GM12878 (cell line): ENCODE data around the gene ARHGAP22. TPM values are rescaled to one million over a fixed set of nuclear protein-coding genes. Genes with fewer than 3 reads are reported as not detected.

Source experiments
- ATAC-seq: fragments of 200-7000 bp; cut with Tn5 transposase; 3 replicates; pipeline ENCODE4 v1.9.1; 2020; ENCODE audit warnings: mild to moderate bottlenecking, moderate library complexity
- BruUV-seq: library from RNA; stranded (reverse); fragments of 400-500 nt; replicated peaks from 2 replicates; lab custom pipeline; 2021; lab: Mats Ljungman, UMichigan
- CTCF ChIA-PET: fragments of 300-600 bp; sonication (Branson Sonifier 250); formaldehyde crosslinking; extraction: SDS; loops from one replicate; lab custom pipeline; 2021; ENCODE audit warnings: inconsistent platforms; lab: Yijun Ruan, JAX
- POLR2A ChIA-PET: fragments of 350-600 bp; formaldehyde crosslinking; extraction: SDS; loops from one replicate; lab custom pipeline; 2021; ENCODE audit warnings: inconsistent platforms; lab: Charles Lee
- RAD21 ChIA-PET: fragments of 300-600 bp; sonication (Branson Sonifier 250); formaldehyde crosslinking; loops from one replicate; lab custom pipeline; 2023; ENCODE audit warnings: antibody characterized with exemption; ENCODE audit not compliant: unreplicated experiment; lab: Charles Lee
- SMC1A ChIA-PET: fragments of 300-600 bp; sonication (Branson Sonifier 250); formaldehyde crosslinking; loops from one replicate; lab custom pipeline; 2023; ENCODE audit not compliant: unreplicated experiment, uncharacterized antibody; lab: Charles Lee
- DNase-seq: peaks from one replicate; pipeline ENCODE4 v3.0.0-alpha.2; 2011; ENCODE audit warnings: low read depth, low spot score
- FAIRE-seq: peaks from 3 replicates; lab custom pipeline; 2011; peaks lifted over from hg19 to GRCh38; lab: Jason Lieb, UNC
- H2AFZ ChIP-seq: 2 replicates; pipeline ENCODE4 v1.6.0; 2011; ENCODE audit warnings: low read depth, low read length, control low read depth; ENCODE audit not compliant: control insufficient read depth
- H3K27ac ChIP-seq: 2 replicates; pipeline ENCODE4 v1.5.1; 2011; ENCODE audit warnings: control low read depth; ENCODE audit not compliant: control insufficient read depth, insufficient read depth
- H3K27me3 ChIP-seq, 2 experiments: replicated peaks in 1 of 2; 2 replicates each; pipeline versions ENCODE4 v1.6.0 to v1.6.1; 2011; ENCODE audit warnings: low read length in 1 of 2; ENCODE audit not compliant: control insufficient read depth in 2 of 2, insufficient read depth in 2 of 2
- H3K36me3 ChIP-seq, 2 experiments: 2 replicates each; pipeline ENCODE4 v1.5.1; 2011; ENCODE audit warnings: low read length in 1 of 2; ENCODE audit not compliant: control insufficient read depth in 2 of 2, insufficient read depth in 2 of 2
- H3K4me1 ChIP-seq: 2 replicates; pipeline ENCODE4 v1.6.1; 2011; ENCODE audit warnings: mild to moderate bottlenecking, low read length, moderate library complexity, mixed read lengths; ENCODE audit not compliant: control insufficient read depth, insufficient read depth
- H3K4me2 ChIP-seq: 2 replicates; pipeline ENCODE4 v1.6.0; 2011; ENCODE audit warnings: control low read depth; ENCODE audit not compliant: control insufficient read depth, insufficient read depth
- H3K4me3 ChIP-seq: fragments of 200-600 bp; sonication (generic); 2 replicates; pipeline ENCODE4 v1.5.1; 2016
- H3K79me2 ChIP-seq: 2 replicates; pipeline ENCODE4 v1.6.0; 2011; ENCODE audit warnings: low read length; ENCODE audit not compliant: control insufficient read depth, insufficient read depth
- H3K9ac ChIP-seq: 2 replicates; pipeline ENCODE4 v1.8.0; 2011; ENCODE audit warnings: low read length, control low read depth, mixed read lengths; ENCODE audit not compliant: control insufficient read depth, insufficient read depth
- H3K9me3 ChIP-seq: replicated peaks from 3 replicates; pipeline ENCODE4 v1.5.1; 2011; ENCODE audit warnings: mild to moderate bottlenecking, low read length; ENCODE audit not compliant: control insufficient read depth, insufficient read depth
- H4K20me1 ChIP-seq: 2 replicates; pipeline ENCODE4 v1.6.0; 2011; ENCODE audit not compliant: control insufficient read depth, insufficient read depth
- ETV6 ChIP-seq, 2 experiments: fragments of 450-650 bp in 1 of 2; IDR thresholded peaks in 1 of 2; conservative IDR thresholded peaks in 1 of 2; 2 replicates each; pipeline ENCODE4 v1.6.1; 2014; ENCODE audit warnings: antibody characterized with exemption in 1 of 2, borderline replicate concordance in 1 of 2, low read depth in 1 of 2, mild to moderate bottlenecking in 1 of 2, moderate library complexity in 1 of 2
- EZH2 ChIP-seq: IDR thresholded peaks from 2 replicates; pipeline ENCODE4 v1.6.1; 2012; ENCODE audit warnings: low read depth, mild to moderate bottlenecking, control low read depth, inconsistent platforms, low read length, borderline replicate concordance; ENCODE audit not compliant: control insufficient read depth
- JUNB ChIP-seq: IDR thresholded peaks from 2 replicates; pipeline ENCODE4 v1.6.1; 2016; ENCODE audit warnings: antibody characterized with exemption, mild to moderate bottlenecking
- MYC ChIP-seq: IDR thresholded peaks from 2 replicates; pipeline ENCODE4 v1.6.1; 2011; ENCODE audit warnings: mild to moderate bottlenecking, low read length, moderate library complexity, inconsistent platforms; ENCODE audit not compliant: insufficient read depth, insufficient replicate concordance, insufficient read length, severe bottlenecking
- NFIC ChIP-seq: IDR thresholded peaks from 2 replicates; pipeline ENCODE4 v1.6.1; 2012; ENCODE audit warnings: low read depth, mild to moderate bottlenecking, inconsistent platforms, low read length, moderate library complexity
- POLR2AphosphoS2 ChIP-seq: IDR thresholded peaks from 2 replicates; pipeline ENCODE4 v1.6.1; 2011; ENCODE audit warnings: low read depth, mild to moderate bottlenecking, low read length, improper control_type of control experiment, moderate library complexity
- SP1 ChIP-seq: IDR thresholded peaks from one replicate; pipeline ENCODE4 v1.6.1; 2011; ENCODE audit warnings: low read depth, low read length
- TCF3 ChIP-seq: IDR thresholded peaks from 2 replicates; pipeline ENCODE4 v1.6.1; 2012; ENCODE audit warnings: low read depth, mild to moderate bottlenecking, low read length, borderline replicate concordance; ENCODE audit not compliant: insufficient read depth
- ZNF24 ChIP-seq: fragments of 450-650 bp; IDR thresholded peaks from 2 replicates; pipeline ENCODE4 v1.6.1; 2017; ENCODE audit warnings: antibody characterized with exemption, mild to moderate bottlenecking
- ZNF274 ChIP-seq: IDR thresholded peaks from one replicate; pipeline ENCODE4 v1.8.0; 2011; ENCODE audit not compliant: insufficient read length, insufficient read depth
- WGBS: methylation state at CpG from one replicate; pipeline ENCODE4 v1.1.6; 2016; ENCODE audit warnings: low lambda C conversion rate; ENCODE audit not compliant: insufficient replicate concordance, insufficient coverage; ENCODE audit errors: missing lambda C conversion rate; 5-methylcytosine and 5-hydroxymethylcytosine counted together
- in situ Hi-C: fragments of 300-500 bp; cut with MboI; formaldehyde crosslinking; loops from 9 replicates; pipeline ENCODE4 v1.14.3; 2018; ENCODE audit warnings: mixed read lengths
- intact Hi-C: fragments of 100-400 bp; cut with micrococcal nuclease; formaldehyde crosslinking; loops from one replicate; pipeline ENCODE4 v1.14.2; 2022; ENCODE audit not compliant: unreplicated experiment
- polyA plus RNA-seq, 11 experiments: library from polyadenylated mRNA; depleted of rRNA in 4 of 11; unstranded in 6 of 11; stranded (reverse) in 5 of 11; fragments of >200 nt; fragmentation: Nextera tagmentation in 4 of 11; fragmentation: Illumina TruSeq in 1 of 11; extraction: Ambion mirVana in 4 of 11; extraction: Trizol in 1 of 11; gene quantifications; 1 replicate in 1 of 11; 2 replicates in 10 of 11; pipeline versions ENCODE4 v1.2.1 to v1.2.3, GENCODE V29; 2011 to 2016; ENCODE audit warnings: inconsistent platforms in 2 of 11, missing spikeins in 2 of 11, low read depth in 1 of 11
- total RNA-seq, 4 experiments: library from RNA; depleted of rRNA in 3 of 4; stranded (reverse); fragments of >200 nt in 3 of 4; fragmentation: Illumina TruSeq in 1 of 4; extraction: Trizol in 1 of 4; gene quantifications; 2 replicates each; pipeline versions ENCODE4 v1.2.1 to v1.2.3, GENCODE V29; 2013 to 2021
- TF ChIP-seq, protein P1 (sequence below): fragments of 450-650 bp; IDR thresholded peaks from 2 replicates; pipeline ENCODE4 v1.6.1; 2018; ENCODE audit warnings: mild to moderate bottlenecking, low read depth, moderate library complexity; ENCODE audit not compliant: partially characterized antibody

The ARHGAP22 gene
- total and polyA plus RNA-seq, 10 of the 15 experiments (the other 5 are each of a cell fraction or from before 2014, with no cell fraction given), result 0.07 to 0.61 (median 0.18) TPM; not detected in 5

DNA sequence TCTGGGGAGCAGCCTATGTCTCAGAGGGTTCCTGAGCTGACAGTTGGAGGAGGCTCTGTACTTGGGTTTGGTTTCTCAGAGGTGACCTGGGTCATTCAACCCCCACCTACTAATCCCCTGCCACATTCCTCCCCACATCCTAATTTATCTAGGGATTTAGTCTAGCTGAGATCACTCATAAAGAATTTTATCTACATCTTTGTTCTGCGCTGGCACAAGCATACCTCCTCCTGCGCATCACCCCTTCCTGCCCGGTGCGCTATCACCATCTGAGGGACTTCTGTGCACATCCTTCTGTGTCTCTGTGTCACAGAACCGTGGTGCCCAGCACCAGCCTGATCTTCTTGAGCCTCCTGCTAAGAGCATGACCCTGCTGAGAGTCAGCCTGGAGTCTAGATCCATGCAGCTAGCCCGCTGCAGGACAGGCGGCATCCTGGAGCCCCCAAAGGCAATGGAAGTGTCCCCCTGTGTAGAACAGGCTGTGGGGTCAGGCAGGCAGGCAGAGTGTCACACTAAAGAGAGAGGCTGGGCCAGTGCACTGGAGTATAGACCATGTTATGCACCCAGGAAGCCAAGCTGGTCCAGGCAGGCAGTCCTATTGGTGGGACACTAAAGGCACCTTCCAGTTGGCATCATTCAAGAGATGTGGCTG is 63.6 kb downstream of the ARHGAP22 start:
- no peak overlapping the region for H3K4me2 ChIP-seq
- in situ Hi-C loops, result no loop called here
- ChIA-PET SMC1A (no interaction called here), POLR2A (no interaction called here)
- 60% methylated on average over 7 of the region's 7 CpGs for WGBS
- DNase-seq, result no peak
- no peak for TF ChIP-seq NFIC
- TF ChIP-seq ZNF274, result no peak
- TF ChIP-seq JUNB, result no peak
- TF ChIP-seq POLR2AphosphoS2, result no peak
- TF ChIP-seq, all 136 proteins: peak for 0
- no peaks in the 10 kb centered on the region for H3K27me3 ChIP-seq
- H3K79me2 ChIP-seq, result no peaks in the 10 kb centered on the region
- BruUV-seq, result no TSS peak
- no peak overlapping the region for H3K27ac ChIP-seq
- H3K4me1 ChIP-seq, result no peaks in the 10 kb centered on the region
- no peaks in the 10 kb centered on the region for H3K9me3 ChIP-seq
- ChIA-PET RAD21 (interaction anchor here (0.6 to 21.1 kb wide), 2 partner anchors 115 to 145 kb away, joined by 3 to 333 read pairs; no protein-coding TSS in a partner anchor), CTCF (interaction anchor here (1.1 to 1.5 kb wide), 2 partner anchors 115 to 177 kb away, joined by 7 read pairs; no protein-coding TSS in a partner anchor)
- FAIRE-seq, result no peak
- no peak for ATAC-seq
- no peak overlapping the region for H3K4me3 ChIP-seq
- H2AFZ ChIP-seq, result no peak overlapping the region
- intact Hi-C loops, result no loop called here
- no peaks in the 10 kb centered on the region for H3K36me3 ChIP-seq
- no peaks in the 10 kb centered on the region for H4K20me1 ChIP-seq
- H3K9ac ChIP-seq, result no peak overlapping the region

DNA sequence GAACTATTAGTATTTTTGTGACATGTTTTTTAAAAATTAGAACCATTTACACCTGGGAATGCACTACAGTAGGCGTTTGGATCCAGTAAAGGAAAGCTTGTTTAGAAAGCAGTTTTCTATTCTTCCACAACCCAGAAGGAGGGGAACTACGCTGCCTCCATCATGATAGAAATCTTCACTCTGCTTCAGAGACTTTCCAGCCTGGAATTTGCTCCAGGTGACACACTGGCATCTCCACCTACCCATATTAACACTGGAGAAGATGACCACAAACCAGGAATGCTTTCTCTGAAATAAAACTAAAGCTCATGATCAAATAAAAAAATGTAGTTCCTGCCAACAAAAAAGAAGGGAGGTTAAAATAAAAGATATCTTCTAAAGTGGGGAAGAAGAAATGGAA is 66.3 kb downstream of the ARHGAP22 start:
- ChIA-PET SMC1A (interaction anchor here (1.5 kb wide), 1 partner anchor 12 kb away, joined by 3 read pairs; no protein-coding TSS in a partner anchor), CTCF (interaction anchor here (0.6 to 1.7 kb wide), 6 partner anchors 95 to 249 kb away, joined by 3 to 9 read pairs (median 3); no protein-coding TSS in a partner anchor), POLR2A (no interaction called here), RAD21 (interaction anchor here (0.5 kb wide), 1 partner anchor 9 kb away, joined by 4 read pairs; no protein-coding TSS in a partner anchor)
- FAIRE-seq (no peak), DNase-seq (no peak), ATAC-seq (no peak)
- H3K9ac ChIP-seq, result no peak overlapping the region
- H4K20me1 ChIP-seq, result no peaks in the 10 kb centered on the region
- H3K4me2 ChIP-seq, result no peak overlapping the region
- H3K79me2 ChIP-seq, result no peaks in the 10 kb centered on the region
- intact Hi-C loops (no loop called here), in situ Hi-C loops (no loop called here)
- H3K36me3 ChIP-seq, result no peaks in the 10 kb centered on the region
- BruUV-seq, result no TSS peak
- no peak for TF ChIP-seq MYC
- no peak for TF ChIP-seq EZH2
- TF ChIP-seq ETV6 (conservative IDR thresholded peaks at IDR 0.05 in 1 of 2, IDR thresholded peaks at IDR 0.05 in 1 of 2; ENCODE audit: borderline replicate concordance in 1 of 2, low read depth in 1 of 2), result no peak
- TF ChIP-seq SP1, result no peak
- no peak for TF ChIP-seq TCF3
- TF ChIP-seq, protein P1, sequence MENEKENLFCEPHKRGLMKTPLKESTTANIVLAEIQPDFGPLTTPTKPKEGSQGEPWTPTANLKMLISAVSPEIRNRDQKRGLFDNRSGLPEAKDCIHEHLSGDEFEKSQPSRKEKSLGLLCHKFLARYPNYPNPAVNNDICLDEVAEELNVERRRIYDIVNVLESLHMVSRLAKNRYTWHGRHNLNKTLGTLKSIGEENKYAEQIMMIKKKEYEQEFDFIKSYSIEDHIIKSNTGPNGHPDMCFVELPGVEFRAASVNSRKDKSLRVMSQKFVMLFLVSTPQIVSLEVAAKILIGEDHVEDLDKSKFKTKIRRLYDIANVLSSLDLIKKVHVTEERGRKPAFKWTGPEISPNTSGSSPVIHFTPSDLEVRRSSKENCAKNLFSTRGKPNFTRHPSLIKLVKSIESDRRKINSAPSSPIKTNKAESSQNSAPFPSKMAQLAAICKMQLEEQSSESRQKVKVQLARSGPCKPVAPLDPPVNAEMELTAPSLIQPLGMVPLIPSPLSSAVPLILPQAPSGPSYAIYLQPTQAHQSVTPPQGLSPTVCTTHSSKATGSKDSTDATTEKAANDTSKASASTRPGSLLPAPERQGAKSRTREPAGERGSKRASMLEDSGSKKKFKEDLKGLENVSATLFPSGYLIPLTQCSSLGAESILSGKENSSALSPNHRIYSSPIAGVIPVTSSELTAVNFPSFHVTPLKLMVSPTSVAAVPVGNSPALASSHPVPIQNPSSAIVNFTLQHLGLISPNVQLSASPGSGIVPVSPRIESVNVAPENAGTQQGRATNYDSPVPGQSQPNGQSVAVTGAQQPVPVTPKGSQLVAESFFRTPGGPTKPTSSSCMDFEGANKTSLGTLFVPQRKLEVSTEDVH, result no peak
- no peak for TF ChIP-seq ZNF24
- WGBS, result 7% methylated on average over 2 of the region's 2 CpGs
- no peaks in the 10 kb centered on the region for H3K9me3 ChIP-seq
- H2AFZ ChIP-seq, result no peak overlapping the region
- H3K27ac ChIP-seq, result no peak overlapping the region
- no peaks in the 10 kb centered on the region for H3K4me1 ChIP-seq
- no peak overlapping the region for H3K4me3 ChIP-seq
- no peaks in the 10 kb centered on the region for H3K27me3 ChIP-seq
